ENCODE measurements around the gene PLCB1.

The PLCB1 gene

GRCh38 chr20:8489094-8489883 is 357.2 kb downstream of the PLCB1 start:
- TF ChIP-seq POLR2A (IDR thresholded peaks at IDR 0.05; ENCODE audit: extremely low read depth, insufficient read length) (no peak), MYC (IDR thresholded peaks at IDR 0.05; ENCODE audit: low read depth, low read length) (no peak), MAX (IDR thresholded peaks at IDR 0.05; ENCODE audit: low read depth, low read length) (no peak), CTCF (IDR thresholded peaks at IDR 0.05; ENCODE audit: low read depth, low read length) (no peak)

GRCh38 chr20:8490076-8490830 is 358.2 kb downstream of the PLCB1 start:
- TF ChIP-seq MAX (IDR thresholded peaks at IDR 0.05; ENCODE audit: low read depth, low read length) = no peak
- no peak for TF ChIP-seq MYC (IDR thresholded peaks at IDR 0.05; ENCODE audit: low read depth, low read length)
- no peak for TF ChIP-seq POLR2A (IDR thresholded peaks at IDR 0.05; ENCODE audit: extremely low read depth, insufficient read length)
- no peak for TF ChIP-seq CTCF (IDR thresholded peaks at IDR 0.05; ENCODE audit: low read depth, low read length)
- no peak for DNase-seq (ENCODE audit: low read depth)

More at GRCh38 chr20:8489094-8489883, 357.2 kb downstream of the PLCB1 start:
- no peak overlapping the region for H3K4me3 ChIP-seq (ENCODE audit: low read depth, low read length)
- DNase-seq (ENCODE audit: low read depth) = no peak

DNA sequence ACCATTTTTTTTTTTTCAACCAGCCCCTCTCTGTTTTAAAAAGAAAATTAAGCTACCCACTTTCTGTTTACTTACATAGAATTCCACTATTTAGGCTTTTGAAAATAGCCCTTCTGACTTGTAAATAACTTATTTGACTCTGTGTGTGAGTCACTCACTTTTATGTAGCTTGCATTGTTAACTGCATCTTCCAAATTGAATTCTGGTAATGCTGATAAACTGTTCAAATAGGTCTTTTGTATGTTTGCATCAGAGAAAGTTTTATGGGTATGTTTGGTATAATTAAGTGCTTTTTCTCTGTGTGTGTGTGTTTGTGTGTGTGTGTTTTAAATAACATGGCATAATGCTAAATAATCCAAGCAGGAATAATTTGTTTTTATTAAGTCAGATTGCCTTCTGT is 360.1 kb downstream of the PLCB1 start:
- TF ChIP-seq POLR2A (IDR thresholded peaks at IDR 0.05; ENCODE audit: extremely low read depth, insufficient read length) (no peak), CTCF (IDR thresholded peaks at IDR 0.05; ENCODE audit: low read depth, low read length) (no peak), MYC (IDR thresholded peaks at IDR 0.05; ENCODE audit: low read depth, low read length) (no peak), MAX (IDR thresholded peaks at IDR 0.05; ENCODE audit: low read depth, low read length) (no peak)
- no peak overlapping the region for H3K4me3 ChIP-seq (ENCODE audit: low read depth, low read length)
- no peak for DNase-seq (ENCODE audit: low read depth)

More at GRCh38 chr20:8490076-8490830, 358.2 kb downstream of the PLCB1 start:
- H3K4me3 ChIP-seq (ENCODE audit: low read depth, low read length) = no peak overlapping the region

GRCh38 chr20:8498571-8498970 is 366.5 kb downstream of the PLCB1 start:
- no peak for DNase-seq (ENCODE audit: low read depth)
- TF ChIP-seq MAX (IDR thresholded peaks at IDR 0.05; ENCODE audit: low read depth, low read length) (no peak), MYC (IDR thresholded peaks at IDR 0.05; ENCODE audit: low read depth, low read length) (no peak), POLR2A (IDR thresholded peaks at IDR 0.05; ENCODE audit: extremely low read depth, insufficient read length) (no peak), CTCF (IDR thresholded peaks at IDR 0.05; ENCODE audit: low read depth, low read length) (no peak)
- no peak overlapping the region for H3K4me3 ChIP-seq (ENCODE audit: low read depth, low read length)

- DNase-seq (ENCODE audit: low read depth) = no peak
- no peak for TF ChIP-seq MAX (IDR thresholded peaks at IDR 0.05; ENCODE audit: low read depth, low read length)
- TF ChIP-seq CTCF (IDR thresholded peaks at IDR 0.05; ENCODE audit: low read depth, low read length) = no peak
- TF ChIP-seq MYC (IDR thresholded peaks at IDR 0.05; ENCODE audit: low read depth, low read length) = no peak
- no peak for TF ChIP-seq POLR2A (IDR thresholded peaks at IDR 0.05; ENCODE audit: extremely low read depth, insufficient read length)
- H3K4me3 ChIP-seq (ENCODE audit: low read depth, low read length) = no peak overlapping the region
Observed at GRCh38 chr20:8504030-8504429, 372.0 kb downstream of the PLCB1 start.
